ENCODE measurements around the gene LGR4. TPM values are rescaled to one million over a fixed set of nuclear protein-coding genes. Genes with fewer than 3 reads are reported as not detected.

Gene LGR4
- total RNA-seq, result 22.5 and 24.9 TPM in 2 replicates

GRCh38 chr11:27472398-27473016 is at the start of gene LGR4:
Gene LGR4 (minus strand): TSS chr11:27472790. CDS start chr11:27472302, 488 bp downstream.

GRCh38 chr11:27506200-27507182 is 33.9 kb upstream of the LGR4 start, which contains the start of gene LIN7C:
Gene LIN7C (minus strand): TSS chr11:27506769. CDS start chr11:27506752, 17 bp downstream.

GRCh38 chr11:27362749-27363575 is 109.6 kb downstream of the LGR4 start, which contains the start of gene CCDC34:
Gene CCDC34 (minus strand): TSS chr11:27363215. CDS start chr11:27363194, 21 bp downstream.

Other genes starting within 250 kb of the LGR4 start
- 1.7 and 2.7 TPM in 2 replicates for gene CCDC34, start 109.6 kb downstream of the LGR4 start, total RNA-seq
- 13.7 and 18.3 TPM in 2 replicates for gene LIN7C, start 34.0 kb upstream of the LGR4 start, total RNA-seq
- gene BDNF, start 227.7 kb upstream of the LGR4 start, total RNA-seq, result 0.37 and 0.64 TPM in 2 replicates

Data from cardiac ventricle fibroblast (primary cell).